Nephron progenitor cell (in vitro differentiated cells): Measurements from ENCODE around the gene KCNQ1.

Source experiments
- DNase-seq: peaks from one replicate; pipeline ENCODE4 v3.0.0; 2021
- H3K27ac Mint-ChIP-seq: 2 replicates; pipeline ENCODE4 v1.8.0; 2021; ENCODE audit warnings: mild to moderate bottlenecking, moderate library complexity, mixed read lengths
- H3K27me3 Mint-ChIP-seq: 2 replicates; pipeline ENCODE4 v1.8.0; 2021; ENCODE audit warnings: mild to moderate bottlenecking, low read depth, mixed read lengths; ENCODE audit not compliant: poor library complexity
- H3K36me3 Mint-ChIP-seq: 2 replicates; pipeline ENCODE4 v1.8.0; 2021; ENCODE audit warnings: low read depth, mixed read lengths
- H3K4me1 Mint-ChIP-seq: 2 replicates; pipeline ENCODE4 v1.8.0; 2021; ENCODE audit warnings: mixed read lengths
- H3K4me3 Mint-ChIP-seq: 2 replicates; pipeline ENCODE4 v1.8.0; 2021; ENCODE audit warnings: mild to moderate bottlenecking, moderate library complexity, mixed read lengths
- H3K9me3 Mint-ChIP-seq: 2 replicates; pipeline ENCODE4 v1.8.0; 2021; ENCODE audit warnings: mild to moderate bottlenecking, moderate library complexity, mixed read lengths
- TF ChIP-seq, protein P1 (sequence below): fragments of 200-600 bp; sonication (generic); IDR thresholded peaks from 2 replicates; pipeline ENCODE4 v1.5.0; 2021; ENCODE audit warnings: antibody characterized with exemption

Gene KCNQ1

DNA sequence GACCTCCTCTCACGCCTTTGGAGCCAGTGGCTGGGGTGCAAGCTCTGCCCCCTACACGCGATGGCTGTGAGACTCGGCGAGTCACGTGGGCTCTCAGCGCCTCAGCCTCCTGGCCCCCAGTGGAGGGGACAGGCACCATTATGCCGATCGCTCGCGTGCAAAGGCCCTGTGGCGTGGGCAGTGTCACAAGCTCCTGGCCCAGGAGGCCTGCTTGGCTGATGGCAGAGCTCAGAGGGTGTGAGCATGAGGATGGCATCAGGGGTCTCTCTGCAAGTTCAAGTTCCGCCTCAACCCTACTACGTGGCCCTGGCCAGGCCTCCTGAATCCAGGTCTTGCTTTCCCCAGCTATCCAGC, 345.7 kb downstream of the KCNQ1 start:
- peaks cover 46% of the 10 kb centered on the region for H3K4me1 Mint-ChIP-seq
- H3K36me3 Mint-ChIP-seq: peaks cover 8% of the 10 kb centered on the region
- peaks cover 14% of the 10 kb centered on the region for H3K9me3 Mint-ChIP-seq
- peaks cover 17% of the 10 kb centered on the region for H3K27me3 Mint-ChIP-seq
- peak; percentile 0 for DNase-seq
- H3K4me3 Mint-ChIP-seq: no peak overlapping the region
- TF ChIP-seq, protein P1, sequence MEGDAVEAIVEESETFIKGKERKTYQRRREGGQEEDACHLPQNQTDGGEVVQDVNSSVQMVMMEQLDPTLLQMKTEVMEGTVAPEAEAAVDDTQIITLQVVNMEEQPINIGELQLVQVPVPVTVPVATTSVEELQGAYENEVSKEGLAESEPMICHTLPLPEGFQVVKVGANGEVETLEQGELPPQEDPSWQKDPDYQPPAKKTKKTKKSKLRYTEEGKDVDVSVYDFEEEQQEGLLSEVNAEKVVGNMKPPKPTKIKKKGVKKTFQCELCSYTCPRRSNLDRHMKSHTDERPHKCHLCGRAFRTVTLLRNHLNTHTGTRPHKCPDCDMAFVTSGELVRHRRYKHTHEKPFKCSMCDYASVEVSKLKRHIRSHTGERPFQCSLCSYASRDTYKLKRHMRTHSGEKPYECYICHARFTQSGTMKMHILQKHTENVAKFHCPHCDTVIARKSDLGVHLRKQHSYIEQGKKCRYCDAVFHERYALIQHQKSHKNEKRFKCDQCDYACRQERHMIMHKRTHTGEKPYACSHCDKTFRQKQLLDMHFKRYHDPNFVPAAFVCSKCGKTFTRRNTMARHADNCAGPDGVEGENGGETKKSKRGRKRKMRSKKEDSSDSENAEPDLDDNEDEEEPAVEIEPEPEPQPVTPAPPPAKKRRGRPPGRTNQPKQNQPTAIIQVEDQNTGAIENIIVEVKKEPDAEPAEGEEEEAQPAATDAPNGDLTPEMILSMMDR: no peak
- H3K27ac Mint-ChIP-seq: no peak overlapping the region

DNA sequence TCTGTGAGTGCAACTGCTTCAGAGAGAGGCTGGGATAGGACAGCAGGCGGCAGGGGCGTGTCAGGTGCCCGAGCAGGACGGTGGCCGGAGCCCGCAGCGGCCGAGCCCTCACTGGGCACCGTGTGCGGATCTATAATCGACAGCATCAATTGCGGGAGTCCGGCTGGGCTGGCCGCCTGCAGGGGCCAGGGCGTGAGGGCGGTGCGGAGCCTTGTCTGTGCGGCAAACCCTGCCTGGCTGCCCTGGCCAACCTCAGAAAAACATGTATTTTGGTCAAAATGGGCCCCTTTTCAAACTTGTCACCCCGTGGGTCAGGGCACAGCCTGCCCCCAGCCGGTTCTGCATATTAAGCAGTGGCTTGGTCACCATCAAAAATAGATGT, 346.3 kb downstream of the KCNQ1 start:
- H3K4me1 Mint-ChIP-seq: peaks cover 46% of the 10 kb centered on the region
- peaks cover 19% of the 10 kb centered on the region for H3K27me3 Mint-ChIP-seq
- peak overlapping the region; percentile 8 for H3K27ac Mint-ChIP-seq
- H3K4me3 Mint-ChIP-seq: no peak overlapping the region
- H3K9me3 Mint-ChIP-seq: peaks cover 8% of the 10 kb centered on the region
- peaks cover 8% of the 10 kb centered on the region for H3K36me3 Mint-ChIP-seq
- peak; percentile 1 for DNase-seq
- TF ChIP-seq, protein P1: no peak

DNA sequence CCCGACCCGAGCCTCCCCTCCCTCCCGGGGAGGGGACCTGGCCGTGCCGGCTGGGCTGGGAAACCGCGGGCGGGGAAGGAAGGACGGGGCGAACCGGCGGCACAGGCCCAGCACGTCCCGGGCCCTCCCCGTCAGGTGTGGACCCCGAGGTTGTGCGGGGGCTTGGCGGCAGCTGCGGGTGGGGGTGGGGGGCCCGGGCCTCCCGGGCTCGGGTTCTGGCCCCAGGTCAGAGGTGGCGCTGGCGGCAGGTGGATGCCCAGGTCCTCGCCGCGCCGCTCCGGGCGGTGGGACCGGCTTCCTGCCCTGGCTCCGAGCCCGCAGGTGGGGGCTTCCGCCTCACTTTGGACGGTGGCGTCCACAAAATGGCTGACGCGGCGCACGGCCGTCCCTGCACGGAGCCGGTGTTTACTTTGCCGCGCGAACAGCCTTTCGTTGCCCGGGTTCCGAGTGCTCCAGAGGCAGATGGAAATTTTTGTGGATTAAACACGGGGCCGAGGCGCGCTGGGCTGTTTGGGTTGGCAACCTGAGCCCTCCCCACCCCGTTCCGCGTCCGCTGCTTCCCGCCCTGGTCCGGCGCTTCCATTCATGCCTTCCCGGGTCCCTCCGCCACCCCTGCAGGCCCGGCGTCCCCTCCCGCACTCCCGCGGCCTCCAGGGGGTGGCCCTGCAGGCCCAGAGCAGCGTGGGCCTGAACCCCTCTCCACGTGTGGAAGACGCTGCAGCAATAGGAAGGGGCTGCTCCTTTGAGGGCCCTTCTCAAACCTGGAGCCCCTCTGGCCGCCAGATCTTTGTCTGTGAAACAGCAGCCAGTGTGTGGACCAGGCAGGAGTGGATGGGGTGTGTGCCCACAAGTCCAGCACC, 346.9 kb downstream of the KCNQ1 start:
- no peak overlapping the region for H3K27ac Mint-ChIP-seq
- peaks cover 2% of the 10 kb centered on the region for H3K9me3 Mint-ChIP-seq
- H3K36me3 Mint-ChIP-seq: peaks cover 1% of the 10 kb centered on the region
- peaks cover 16% of the 10 kb centered on the region for H3K27me3 Mint-ChIP-seq
- H3K4me3 Mint-ChIP-seq: no peak overlapping the region
- H3K4me1 Mint-ChIP-seq: peaks cover 46% of the 10 kb centered on the region
- peak; percentile 22 for DNase-seq
- TF ChIP-seq, protein P1: no peak

DNA sequence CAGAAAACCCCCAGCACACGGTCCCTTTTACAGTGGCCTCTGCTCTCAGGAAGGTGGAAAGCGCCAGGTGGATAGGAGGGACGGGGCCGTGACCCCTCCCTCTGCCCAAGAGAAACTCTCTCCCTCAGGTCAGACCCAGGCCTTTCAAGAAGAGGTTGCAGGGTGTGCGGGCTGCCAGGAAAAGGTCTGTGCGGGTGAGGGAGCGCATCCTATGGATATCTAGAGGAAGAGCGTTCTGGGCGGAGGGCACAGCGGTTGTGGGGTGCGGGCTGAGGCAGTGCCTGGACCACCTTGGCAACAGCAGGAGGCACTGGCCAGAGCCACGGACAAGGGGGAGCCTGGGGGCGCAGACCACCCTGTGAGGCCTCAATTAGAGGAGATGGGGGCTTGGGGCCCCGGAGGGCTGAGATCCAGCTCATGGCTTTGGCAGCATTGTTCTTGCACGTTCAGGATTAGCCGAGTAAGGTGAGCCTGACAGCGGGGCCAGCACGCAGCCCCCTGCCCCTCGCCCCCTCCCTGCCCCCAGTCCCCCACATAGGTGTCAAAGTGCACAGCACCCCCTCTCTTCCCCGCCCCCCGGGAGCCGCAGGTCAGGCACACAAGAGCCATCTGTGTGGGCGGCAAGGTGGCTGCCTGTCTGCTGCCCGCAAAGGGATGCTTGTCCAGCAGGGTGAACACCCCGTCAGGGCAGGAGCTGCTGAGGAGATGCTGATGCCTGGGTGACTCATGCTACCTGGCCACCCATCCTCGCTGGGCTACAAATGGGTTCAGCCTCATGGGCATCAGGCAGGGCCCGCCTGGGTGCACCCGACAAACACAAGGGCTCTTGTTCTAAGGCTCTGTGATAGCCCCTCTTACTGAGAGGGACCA, 347.8 kb downstream of the KCNQ1 start:
- Mint-ChIP-seq H3K36me3 (no peaks in the 10 kb centered on the region), H3K27me3 (peaks cover 13% of the 10 kb centered on the region), H3K4me1 (peaks cover 46% of the 10 kb centered on the region), H3K27ac (no peak overlapping the region), H3K9me3 (no peaks in the 10 kb centered on the region), H3K4me3 (no peak overlapping the region)
- TF ChIP-seq, protein P1: no peak
- DNase-seq: peak; percentile 2

DNA sequence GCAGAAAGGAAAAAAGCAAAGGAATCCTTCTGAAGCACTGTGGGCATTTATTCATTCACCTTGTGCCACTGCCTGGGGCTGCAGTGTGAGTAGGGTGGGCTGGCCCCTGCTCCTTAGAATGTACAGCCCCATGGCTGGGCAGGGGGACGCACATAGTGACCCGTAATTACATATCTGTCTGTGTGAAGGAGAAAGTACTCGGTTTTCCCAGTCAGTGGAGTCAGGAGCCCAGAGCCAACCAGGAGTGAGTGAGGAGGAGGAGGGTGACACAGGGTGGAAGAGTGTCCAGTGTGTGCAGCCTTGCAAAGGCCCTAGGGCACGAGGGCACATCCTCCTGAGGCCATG, 348.9 kb downstream of the KCNQ1 start:
- Mint-ChIP-seq H3K36me3 (peaks cover 3% of the 10 kb centered on the region), H3K27ac (no peak overlapping the region), H3K9me3 (peaks cover 5% of the 10 kb centered on the region), H3K4me1 (peaks cover 42% of the 10 kb centered on the region), H3K27me3 (peaks cover 14% of the 10 kb centered on the region), H3K4me3 (no peak overlapping the region)
- TF ChIP-seq, protein P1: no peak
- no peak for DNase-seq
